GM23248 (cell line): Measurements from ENCODE around the gene EP400. TPM values are rescaled to one million over a fixed set of nuclear protein-coding genes. Genes with fewer than 3 reads are reported as not detected.

Source experiments
- DNase-seq: peaks from one replicate; pipeline ENCODE4 v3.0.0-alpha.2; 2015
- H2AFZ ChIP-seq: fragments of 200-600 bp; sonication (generic); 2 replicates; pipeline ENCODE4 v1.6.1; 2016; ENCODE audit warnings: antibody characterized with exemption
- H3F3A ChIP-seq: fragments of 200-600 bp; sonication (generic); 2 replicates; pipeline ENCODE4 v1.6.1; 2016; ENCODE audit warnings: mild to moderate bottlenecking, antibody characterized with exemption, mixed run types; ENCODE audit not compliant: insufficient read depth
- H3K27ac ChIP-seq: fragments of 200-600 bp; sonication (generic); 2 replicates; pipeline ENCODE4 v1.5.1; 2016; ENCODE audit warnings: mild to moderate bottlenecking
- H3K27me3 ChIP-seq: fragments of 200-600 bp; sonication (generic); replicated peaks from 2 replicates; pipeline ENCODE4 v1.6.1; 2016; ENCODE audit warnings: mild to moderate bottlenecking; ENCODE audit not compliant: insufficient read depth
- H3K36me3 ChIP-seq: fragments of 200-600 bp; sonication (generic); 2 replicates; pipeline ENCODE4 v1.6.1; 2016; ENCODE audit warnings: low read depth, mild to moderate bottlenecking
- H3K4me1 ChIP-seq: fragments of 200-600 bp; sonication (generic); 2 replicates; pipeline ENCODE4 v1.6.1; 2016; ENCODE audit warnings: mild to moderate bottlenecking; ENCODE audit not compliant: insufficient read depth
- H3K4me2 ChIP-seq: fragments of 200-600 bp; sonication (generic); one replicate; pipeline ENCODE4 v1.6.1; 2016; ENCODE audit warnings: mild to moderate bottlenecking; ENCODE audit not compliant: unreplicated experiment
- H3K4me3 ChIP-seq: fragments of 200-600 bp; sonication (generic); 2 replicates; pipeline ENCODE4 v1.5.1; 2016; ENCODE audit warnings: mild to moderate bottlenecking
- H3K79me2 ChIP-seq: fragments of 200-600 bp; sonication (generic); 2 replicates; pipeline ENCODE4 v1.6.1; 2016; ENCODE audit warnings: mild to moderate bottlenecking; ENCODE audit not compliant: insufficient read depth
- H3K9ac ChIP-seq: fragments of 200-600 bp; sonication (generic); 2 replicates; pipeline ENCODE4 v1.6.1; 2016; ENCODE audit warnings: mild to moderate bottlenecking
- H3K9me2 ChIP-seq: fragments of 200-600 bp; sonication (generic); 2 replicates; pipeline ENCODE4 v1.6.1; 2016; ENCODE audit warnings: mixed run types, mild to moderate bottlenecking, moderate library complexity; ENCODE audit not compliant: insufficient read depth
- H3K9me3 ChIP-seq: fragments of 200-600 bp; sonication (generic); one replicate; pipeline ENCODE4 v1.6.1; 2017; ENCODE audit warnings: low read depth
- H4K20me1 ChIP-seq: fragments of 200-600 bp; sonication (generic); 2 replicates; pipeline ENCODE4 v1.6.0; 2016; ENCODE audit not compliant: insufficient read depth
- EZH2 ChIP-seq: fragments of 200-600 bp; sonication (generic); IDR thresholded peaks from 2 replicates; pipeline ENCODE4 v1.6.1; 2018; ENCODE audit warnings: antibody characterized with exemption, mild to moderate bottlenecking; ENCODE audit not compliant: insufficient read depth, poor library complexity, severe bottlenecking
- EZH2phosphoT487 ChIP-seq: fragments of 200-600 bp; sonication (generic); IDR thresholded peaks from 2 replicates; pipeline ENCODE4 v1.6.1; 2018; ENCODE audit warnings: antibody characterized with exemption, moderate library complexity, mild to moderate bottlenecking, low read depth; ENCODE audit not compliant: insufficient read depth
- WGBS, 2 experiments: methylation state at CpG; one replicate each; pipeline ENCODE4 v1.1.6; 2015 to 2017; ENCODE audit warnings: low lambda C conversion rate in 2 of 2, low coverage in 1 of 2; ENCODE audit errors: missing lambda C conversion rate in 2 of 2; 5-methylcytosine and 5-hydroxymethylcytosine counted together
- in situ Hi-C: fragments of 300-500 bp; cut with MboI; formaldehyde crosslinking; loops from 2 replicates; pipeline ENCODE4 v1.15.0; 2020
- polyA plus RNA-seq: library from polyadenylated mRNA; unstranded; fragments of >200 nt; fragmentation: Nextera tagmentation; extraction: Ambion mirVana; gene quantifications from 2 replicates; pipeline ENCODE4 v1.2.1, GENCODE V29; 2016
- total RNA-seq: library from RNA; depleted of rRNA; stranded (reverse); fragments of >200 nt; shearing (Covaris generic); gene quantifications from 2 replicates; pipeline ENCODE4 v1.2.3, GENCODE V29; 2014

Gene EP400
- total and polyA plus RNA-seq, 2 experiments from 2014 or later, result 8.6 to 9.4 TPM

- TF ChIP-seq EZH2 (no peak), EZH2phosphoT487 (no peak)
- Histone ChIP-seq H3K9me2 (no peaks in the 10 kb centered on the region), H3K4me1 (no peaks in the 10 kb centered on the region), H3K9ac (no peak overlapping the region), H2AFZ (no peak overlapping the region), H3K79me2 (peaks cover 8% of the 10 kb centered on the region; the same call in 1 of the 2 replicates), H3K27me3 (no peaks in the 10 kb centered on the region), H3K9me3 (no peaks in the 10 kb centered on the region), H3K4me2 (no peak overlapping the region), H3K36me3 (peaks cover 14% of the 10 kb centered on the region; the same call in 1 of the 2 replicates), H3F3A (no peaks in the 10 kb centered on the region), H3K27ac (no peak overlapping the region), H3K4me3 (no peak overlapping the region), H4K20me1 (no peaks in the 10 kb centered on the region)
- 69 to 72% methylated on average over 7 of the region's 7 CpGs for WGBS, 2 experiments
- in situ Hi-C loops, result no loop called here
- no peak for DNase-seq
Measured at GRCh38 chr12:131938082-131938481, 11.7 kb upstream of the EP400 start.

- Histone ChIP-seq H3K9me3 (no peaks in the 10 kb centered on the region), H3F3A (no peaks in the 10 kb centered on the region), H3K36me3 (peaks cover 10% of the 10 kb centered on the region; the same call in 1 of the 2 replicates), H3K27ac (no peak overlapping the region), H4K20me1 (no peaks in the 10 kb centered on the region), H3K4me1 (no peaks in the 10 kb centered on the region), H3K27me3 (no peaks in the 10 kb centered on the region), H2AFZ (no peak overlapping the region), H3K4me2 (no peak overlapping the region), H3K9me2 (no peaks in the 10 kb centered on the region), H3K79me2 (peaks cover under 1% of the 10 kb centered on the region; the same call in 1 of the 2 replicates), H3K4me3 (no peak overlapping the region), H3K9ac (no peak overlapping the region)
- whole genome bisulfite sequencing, 2 experiments, result 91 to 94% methylated on average over 16 of the region's 16 CpGs
- no peak for TF ChIP-seq EZH2
- TF ChIP-seq EZH2phosphoT487, result no peak
- in situ Hi-C loops, result no loop called here
- no peak for DNase-seq
Measured at GRCh38 chr12:131939007-131939406, 10.7 kb upstream of the EP400 start.

- Histone ChIP-seq H3K4me2 (no peak overlapping the region), H2AFZ (no peak overlapping the region), H3K4me1 (no peaks in the 10 kb centered on the region), H3K27ac (no peak overlapping the region), H3K36me3 (peaks cover 5% of the 10 kb centered on the region; the same call in 1 of the 2 replicates), H3F3A (no peaks in the 10 kb centered on the region), H4K20me1 (no peaks in the 10 kb centered on the region), H3K9ac (no peak overlapping the region), H3K79me2 (no peaks in the 10 kb centered on the region), H3K4me3 (no peak overlapping the region), H3K27me3 (no peaks in the 10 kb centered on the region), H3K9me2 (no peaks in the 10 kb centered on the region), H3K9me3 (no peaks in the 10 kb centered on the region)
- no peak for DNase-seq
- in situ Hi-C loops, result no loop called here
- 80 to 90% methylated on average over 8 of the region's 8 CpGs for WGBS, 2 experiments
- no peak for TF ChIP-seq EZH2
- no peak for TF ChIP-seq EZH2phosphoT487
Measured at GRCh38 chr12:131940141-131940547, 9.6 kb upstream of the EP400 start.

- H3F3A ChIP-seq, result 0 out of 2 replicates have a peak, but pooled peaks cover 6% of the 10 kb centered on the region
- no peaks in the 10 kb centered on the region for H3K9me3 ChIP-seq
- H3K4me3 ChIP-seq, result no peak overlapping the region
- H4K20me1 ChIP-seq, result no peaks in the 10 kb centered on the region
- in situ Hi-C loops, result no loop called here
- 95 to 96% methylated on average over 41 to 46 of the region's 46 CpGs for WGBS, 2 experiments
- no peaks in the 10 kb centered on the region for H3K27me3 ChIP-seq
- H2AFZ ChIP-seq, result no peak overlapping the region
- H3K9ac ChIP-seq, result no peak overlapping the region
- TF ChIP-seq EZH2, result no peak
- no peak for TF ChIP-seq EZH2phosphoT487
- H3K27ac ChIP-seq, result no peak overlapping the region
- H3K4me1 ChIP-seq, result no peaks in the 10 kb centered on the region
- no peaks in the 10 kb centered on the region for H3K79me2 ChIP-seq
- no peak overlapping the region for H3K4me2 ChIP-seq
- DNase-seq, result no peak
- H3K36me3 ChIP-seq, result peaks cover 5% of the 10 kb centered on the region; the same call in 1 of the 2 replicates
- H3K9me2 ChIP-seq, result no peaks in the 10 kb centered on the region
Measured at GRCh38 chr12:131941116-131941986, 8.4 kb upstream of the EP400 start.
